Prostate gland (tissue), 2 donors: ENCODE results near the gene ORC3. TPM values are rescaled to one million over a fixed set of nuclear protein-coding genes. Genes with fewer than 3 reads are reported as not detected.

Experiments
- DNase-seq: peaks from one replicate; pipeline ENCODE4 v3.0.0-alpha.2; 2019; ENCODE audit warnings: low spot score
- H3K27ac ChIP-seq, 2 donors: fragments of 200-600 bp; sonication (generic); 2 replicates each; pipeline ENCODE4 v1.5.1; 2017 to 2019
- H3K27me3 ChIP-seq: fragments of 200-600 bp; sonication (generic); replicated peaks from 2 replicates; pipeline ENCODE4 v1.5.1; 2019; ENCODE audit not compliant: insufficient read depth
- H3K36me3 ChIP-seq, 2 donors: fragments of 200-600 bp; sonication (generic); 1 replicate in 1 of 2; 2 replicates in 1 of 2; pipeline versions ENCODE4 v1.5.1 to v1.8.1; 2017 to 2019
- H3K4me1 ChIP-seq: fragments of 200-600 bp; sonication (generic); replicated peaks from 2 replicates; pipeline ENCODE4 v1.5.1; 2019
- H3K4me3 ChIP-seq, 2 donors: fragments of 200-600 bp; sonication (generic); 2 replicates each; pipeline ENCODE4 v1.5.1; 2017 to 2019
- H3K9me3 ChIP-seq: fragments of 200-600 bp; sonication (generic); 2 replicates; pipeline ENCODE4 v1.5.1; 2017
- POLR2A ChIP-seq: fragments of 450-650 bp; IDR thresholded peaks from one replicate; pipeline ENCODE4 v1.6.1; 2016; ENCODE audit warnings: antibody characterized with exemption, mild to moderate bottlenecking
- POLR2AphosphoS5 ChIP-seq: sonication (generic); formaldehyde crosslinking; IDR thresholded peaks from one replicate; pipeline ENCODE4 v1.6.1; 2017; ENCODE audit warnings: antibody characterized with exemption
- WGBS: methylation state at CpG from one replicate; pipeline ENCODE4 v1.1.5; 2018; 5-methylcytosine and 5-hydroxymethylcytosine counted together
- intact Hi-C: fragments of 100-400 bp; cut with DNase I; formaldehyde crosslinking; loops from one replicate; pipeline ENCODE4 v1.14.2; 2022
- total RNA-seq, 2 donors: library from RNA; depleted of rRNA; stranded (reverse); fragments of >200 nt; gene quantifications; one replicate each; pipeline ENCODE4 v1.1.0, GENCODE V29; 2016
- TF ChIP-seq, protein P1 (sequence below), 4 experiments: fragments of 200-600 bp in 2 of 4; fragments of 450-650 bp in 2 of 4; sonication (generic) in 2 of 4; IDR thresholded peaks; 1 replicate in 3 of 4; 2 replicates in 1 of 4; pipeline ENCODE4 v1.5.1; 2016 to 2019; ENCODE audit warnings: antibody characterized with exemption in 4 of 4, mild to moderate bottlenecking in 2 of 4, moderate library complexity in 2 of 4

The ORC3 gene
- total RNA-seq, 2 donors from 2014 or later, result 18.5 to 30.9 TPM

DNA sequence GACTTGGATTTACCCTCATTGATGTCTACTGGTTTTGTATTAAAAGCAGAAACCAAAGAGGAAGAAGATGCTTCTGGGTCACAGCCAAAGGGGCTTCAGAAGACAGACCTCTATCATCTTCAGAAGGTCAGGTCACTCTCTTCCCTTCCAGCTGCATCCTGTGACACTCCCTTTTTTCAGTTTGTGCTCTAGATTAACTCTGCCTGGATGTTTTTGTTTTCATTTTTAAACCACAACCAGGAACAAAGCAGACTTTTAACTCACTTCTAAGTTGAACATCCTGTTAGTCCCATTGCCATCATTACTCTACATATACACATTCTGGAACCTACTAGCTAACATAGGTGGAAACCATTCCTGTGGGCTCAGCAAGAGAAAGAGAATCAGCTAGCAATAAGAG, 66.9 kb downstream of the ORC3 start:
- H3K36me3 ChIP-seq, result no peaks in the 10 kb centered on the region
- no peaks in the 10 kb centered on the region for H3K4me1 ChIP-seq
- intact Hi-C loops, result no loop called here
- no peak overlapping the region for H3K27ac ChIP-seq
- no peaks in the 10 kb centered on the region for H3K9me3 ChIP-seq
- TF ChIP-seq POLR2AphosphoS5 (no peak), POLR2A (no peak)
- TF ChIP-seq, protein P1, sequence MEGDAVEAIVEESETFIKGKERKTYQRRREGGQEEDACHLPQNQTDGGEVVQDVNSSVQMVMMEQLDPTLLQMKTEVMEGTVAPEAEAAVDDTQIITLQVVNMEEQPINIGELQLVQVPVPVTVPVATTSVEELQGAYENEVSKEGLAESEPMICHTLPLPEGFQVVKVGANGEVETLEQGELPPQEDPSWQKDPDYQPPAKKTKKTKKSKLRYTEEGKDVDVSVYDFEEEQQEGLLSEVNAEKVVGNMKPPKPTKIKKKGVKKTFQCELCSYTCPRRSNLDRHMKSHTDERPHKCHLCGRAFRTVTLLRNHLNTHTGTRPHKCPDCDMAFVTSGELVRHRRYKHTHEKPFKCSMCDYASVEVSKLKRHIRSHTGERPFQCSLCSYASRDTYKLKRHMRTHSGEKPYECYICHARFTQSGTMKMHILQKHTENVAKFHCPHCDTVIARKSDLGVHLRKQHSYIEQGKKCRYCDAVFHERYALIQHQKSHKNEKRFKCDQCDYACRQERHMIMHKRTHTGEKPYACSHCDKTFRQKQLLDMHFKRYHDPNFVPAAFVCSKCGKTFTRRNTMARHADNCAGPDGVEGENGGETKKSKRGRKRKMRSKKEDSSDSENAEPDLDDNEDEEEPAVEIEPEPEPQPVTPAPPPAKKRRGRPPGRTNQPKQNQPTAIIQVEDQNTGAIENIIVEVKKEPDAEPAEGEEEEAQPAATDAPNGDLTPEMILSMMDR (IDR thresholded peaks at IDR 0.05), result no peak
- H3K27me3 ChIP-seq, result no peaks in the 10 kb centered on the region
- no peak overlapping the region for H3K4me3 ChIP-seq
- no peak for DNase-seq

DNA sequence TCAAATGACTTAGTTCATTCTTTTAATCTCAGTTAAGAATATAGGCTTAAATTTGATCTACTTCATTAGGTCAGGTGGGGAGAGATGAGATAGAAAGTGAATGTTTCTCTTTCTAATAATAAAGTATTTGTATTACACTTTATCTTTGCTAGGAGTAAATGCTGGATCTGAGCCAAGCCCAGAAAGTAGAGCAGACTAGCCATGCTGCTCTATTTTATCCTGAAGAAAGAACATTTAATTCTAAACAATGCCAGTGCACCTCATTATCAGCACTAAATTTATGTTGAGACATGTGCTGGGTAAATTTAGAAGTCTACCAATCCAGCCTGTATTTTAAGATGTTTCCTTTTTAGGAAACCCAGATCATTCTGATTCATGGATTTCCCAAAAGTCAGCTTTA, 68.6 kb downstream of the ORC3 start:
- DNase-seq, result no peak
- Histone ChIP-seq H3K27me3 (no peaks in the 10 kb centered on the region), H3K36me3 (no peaks in the 10 kb centered on the region), H3K9me3 (no peaks in the 10 kb centered on the region), H3K27ac (no peak overlapping the region), H3K4me3 (no peak overlapping the region), H3K4me1 (no peaks in the 10 kb centered on the region)
- no peak for TF ChIP-seq POLR2AphosphoS5
- intact Hi-C loops, result no loop called here

DNA sequence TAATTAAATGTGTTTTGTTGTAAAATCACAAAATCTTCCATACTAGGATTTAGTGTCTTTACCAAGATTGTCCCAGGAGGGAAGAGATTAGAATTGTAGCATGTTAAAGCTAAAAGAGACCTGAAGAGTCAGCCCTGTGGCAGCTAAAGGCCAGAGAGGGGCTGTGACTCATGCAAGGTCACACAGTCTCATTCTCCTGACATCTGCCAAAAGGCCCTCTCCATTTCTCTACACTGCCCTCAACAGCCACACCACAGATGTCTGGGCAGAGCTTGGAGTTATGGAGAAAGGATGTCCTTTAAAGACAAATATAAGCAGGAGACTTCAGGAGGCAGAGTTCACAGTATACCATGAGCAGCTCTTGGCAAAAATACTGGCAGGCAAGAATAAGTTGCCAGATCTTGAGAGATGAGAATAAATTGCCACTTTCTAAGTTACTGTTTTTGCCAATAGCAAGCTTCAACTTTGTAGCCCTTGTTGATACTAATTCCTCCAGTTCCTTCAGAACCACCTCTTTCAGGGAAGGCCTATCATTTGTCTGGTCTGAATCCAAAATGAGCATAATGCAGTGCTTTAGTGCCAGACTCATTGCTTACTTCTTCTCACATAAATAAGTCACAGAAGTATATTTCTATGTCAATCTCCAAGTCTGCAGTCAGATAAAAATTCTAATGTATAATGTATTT, 70.4 kb downstream of the ORC3 start:
- Histone ChIP-seq H3K4me3 (no peak overlapping the region), H3K9me3 (no peaks in the 10 kb centered on the region), H3K4me1 (no peaks in the 10 kb centered on the region), H3K27ac (no peak overlapping the region), H3K36me3 (no peaks in the 10 kb centered on the region), H3K27me3 (no peaks in the 10 kb centered on the region)
- intact Hi-C loops, result no loop called here
- TF ChIP-seq POLR2AphosphoS5, result no peak
- TF ChIP-seq, protein P1 (IDR thresholded peaks at IDR 0.05), result no peak
- TF ChIP-seq POLR2A, result no peak
- DNase-seq, result no peak

DNA sequence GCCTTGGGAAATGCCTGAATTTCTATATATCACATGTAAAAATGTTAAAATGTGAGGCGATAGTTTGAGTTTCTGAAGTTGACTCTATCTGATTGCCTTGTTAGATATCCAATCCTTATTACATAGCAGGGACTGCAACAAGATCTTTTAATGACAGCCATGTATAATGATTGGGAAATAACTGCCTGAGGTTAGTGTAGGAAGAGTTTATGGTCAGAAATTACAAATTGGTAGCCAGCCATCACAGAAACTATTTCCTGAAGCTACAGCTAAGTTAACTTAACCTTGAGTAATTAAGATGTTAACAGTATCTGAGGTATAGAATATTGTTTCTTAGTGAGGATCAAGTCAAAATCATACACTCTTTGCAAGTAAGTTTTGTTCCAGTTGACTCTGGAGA, 71.1 kb downstream of the ORC3 start:
- no peak for TF ChIP-seq POLR2AphosphoS5
- TF ChIP-seq, protein P1 (IDR thresholded peaks at IDR 0.05), result no peak
- 80% methylated on average over 1 of the region's 1 CpG for WGBS
- no peak overlapping the region for H3K27ac ChIP-seq

DNA sequence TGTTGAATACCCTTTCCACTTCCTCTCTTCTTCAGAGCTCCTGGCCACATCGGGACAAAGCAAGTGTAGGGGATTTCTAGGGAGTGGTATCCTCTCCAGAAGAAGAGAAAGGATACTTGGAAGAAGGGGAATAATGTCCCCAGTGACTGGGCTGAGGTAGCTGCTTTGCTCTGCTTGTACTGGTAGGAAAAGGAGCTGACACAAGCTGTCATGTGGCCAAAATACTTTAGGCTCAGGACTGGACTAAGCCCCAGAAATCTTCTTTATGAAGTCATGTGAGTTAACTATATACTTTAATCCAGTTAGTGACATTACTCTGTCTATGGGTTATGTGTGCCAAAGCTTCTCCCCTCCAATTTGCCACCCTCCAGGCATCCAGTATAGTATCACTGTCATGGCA, 71.6 kb downstream of the ORC3 start:
- intact Hi-C loops, result no loop called here

More for the DNA sequence above, 71.1 kb downstream of the ORC3 start:
- intact Hi-C loops, result no loop called here
- Histone ChIP-seq H3K4me3 (no peak overlapping the region), H3K36me3 (no peaks in the 10 kb centered on the region), H3K27me3 (no peaks in the 10 kb centered on the region), H3K9me3 (no peaks in the 10 kb centered on the region), H3K4me1 (no peaks in the 10 kb centered on the region)
- DNase-seq, result no peak

More for the DNA sequence above, 71.6 kb downstream of the ORC3 start:
- TF ChIP-seq POLR2AphosphoS5 (no peak), POLR2A (no peak)
- TF ChIP-seq, protein P1 (IDR thresholded peaks at IDR 0.05), result no peak
- H3K27ac ChIP-seq, result no peak overlapping the region
- no peaks in the 10 kb centered on the region for H3K27me3 ChIP-seq
- H3K4me1 ChIP-seq, result no peaks in the 10 kb centered on the region
- no peak for DNase-seq
- H3K4me3 ChIP-seq, result no peak overlapping the region
- WGBS, result 89% methylated on average over 1 of the region's 1 CpG
- H3K9me3 ChIP-seq, result no peaks in the 10 kb centered on the region
- H3K36me3 ChIP-seq, result no peaks in the 10 kb centered on the region
